HL-60/S4 (cell line): ENCODE data around the gene ADAMTS18.

ENCODE experiments used
- in situ Hi-C: fragments of 300-500 bp; cut with MboI; formaldehyde crosslinking; loops from 2 replicates; pipeline ENCODE4 v1.14.3; 2022; ENCODE audit warnings: low sequenced_read_pairs

Gene ADAMTS18

DNA sequence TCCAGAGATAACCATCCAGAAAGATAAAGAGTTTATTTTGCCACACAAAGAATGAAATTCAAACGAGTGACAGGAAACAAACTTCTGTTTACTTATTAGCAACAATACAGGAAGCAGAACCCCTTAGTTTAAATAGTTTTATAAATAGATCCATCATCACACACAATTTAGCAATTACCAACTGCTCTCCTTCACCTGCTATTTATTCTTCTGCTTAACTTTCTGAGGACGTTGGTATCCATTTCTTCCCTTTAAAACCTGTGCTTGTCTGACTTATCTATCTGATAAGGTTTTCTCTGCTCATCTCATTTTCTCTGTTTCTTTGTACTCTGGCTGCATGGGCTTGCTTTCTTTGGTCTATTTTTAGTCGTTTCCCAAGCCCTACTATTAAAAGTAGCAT is 4.3 kb upstream of the ADAMTS18 start:
- in situ Hi-C loops = no loop called here

DNA sequence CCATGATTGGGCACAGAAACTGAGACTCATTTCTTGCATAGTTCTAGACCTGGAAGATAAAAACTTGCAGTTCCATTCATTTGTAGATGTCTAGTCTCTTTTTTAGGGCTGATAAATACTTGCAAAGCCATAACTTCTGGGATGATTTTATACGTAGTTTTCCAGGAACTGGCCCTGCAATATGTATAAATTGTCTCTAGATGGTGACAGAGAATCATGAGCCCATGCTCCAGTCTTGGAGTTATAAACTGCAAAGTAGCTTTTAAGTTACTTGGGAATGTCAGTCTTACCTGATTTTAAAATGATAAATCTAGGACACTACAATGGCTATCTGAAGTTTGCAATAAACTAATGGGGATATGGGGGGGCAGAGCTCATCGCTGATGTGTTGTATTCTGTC is 3.0 kb upstream of the ADAMTS18 start:
- in situ Hi-C loops = no loop called here

DNA sequence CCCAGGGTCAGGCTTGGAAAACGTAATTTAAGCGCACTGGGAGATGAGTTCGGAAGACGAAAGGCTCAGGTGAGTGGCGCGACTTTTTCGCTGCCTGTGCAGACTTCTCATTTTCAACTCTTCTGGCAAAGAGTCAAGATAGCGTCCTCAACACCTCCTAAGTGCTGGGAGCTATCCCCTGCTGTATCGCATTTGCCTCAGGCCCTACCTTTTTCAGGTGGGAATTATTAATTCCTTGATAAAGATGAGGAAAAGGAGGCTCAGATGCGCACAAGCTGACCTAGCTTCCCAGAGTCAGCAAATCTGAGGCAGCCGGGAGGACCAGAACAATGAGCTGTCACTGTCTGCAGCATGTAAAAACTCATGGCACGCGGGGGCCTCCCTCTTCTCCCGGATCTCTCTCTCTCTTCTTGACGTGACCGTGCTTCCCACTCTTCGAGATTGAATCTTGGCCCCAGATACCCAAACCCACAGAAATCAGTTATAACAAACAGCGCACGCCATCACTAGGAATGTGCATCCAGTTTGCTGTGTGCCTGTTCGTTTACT is 512 bp upstream of the ADAMTS18 start:
- in situ Hi-C loops = no loop called here

DNA sequence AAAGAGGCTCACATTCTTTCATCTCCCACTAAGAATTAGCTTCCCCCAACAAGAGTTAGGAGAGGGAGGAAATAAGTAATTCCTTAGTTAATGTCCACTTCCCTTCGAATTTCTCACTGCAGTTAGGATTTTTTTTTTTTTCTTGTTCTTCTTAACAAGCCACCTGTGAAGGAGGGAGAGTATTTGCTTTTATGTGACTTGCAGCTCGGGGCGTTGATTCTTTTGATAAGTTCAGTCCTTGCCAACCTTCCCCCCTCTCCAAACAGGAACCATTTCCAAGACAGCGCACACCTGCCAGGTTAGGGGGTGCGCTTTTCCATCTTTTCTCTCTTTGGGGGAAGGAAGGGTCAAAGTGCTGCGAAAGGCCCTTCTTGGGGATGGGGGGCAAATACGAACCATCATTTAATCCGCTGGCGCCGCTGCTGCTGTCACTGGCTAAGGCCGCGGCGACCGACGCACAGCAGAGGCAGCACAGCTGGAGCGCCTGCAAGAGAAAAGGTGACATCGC is 758 bp downstream of the ADAMTS18 start:
- in situ Hi-C loops = no loop called here

DNA sequence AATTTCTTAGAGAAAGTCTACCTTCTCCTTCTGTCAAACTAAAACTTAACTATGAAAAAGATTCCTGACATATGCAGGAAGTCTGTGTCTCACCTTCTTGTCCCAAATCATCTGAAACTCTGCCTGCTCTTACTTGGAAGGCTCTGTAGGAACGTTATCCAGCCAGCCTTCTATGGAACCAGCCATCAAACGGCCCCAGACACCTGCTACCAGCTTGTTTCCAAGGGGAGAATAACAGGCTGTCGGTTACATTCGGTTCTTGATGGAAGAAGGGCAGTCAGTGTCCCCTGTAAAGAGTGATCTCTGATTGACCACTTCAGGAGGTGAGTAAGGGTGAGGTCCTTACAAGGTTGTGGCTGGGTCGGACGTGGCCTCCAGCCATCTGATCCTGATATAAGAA is 1.7 kb downstream of the ADAMTS18 start:
- in situ Hi-C loops = no loop called here

DNA sequence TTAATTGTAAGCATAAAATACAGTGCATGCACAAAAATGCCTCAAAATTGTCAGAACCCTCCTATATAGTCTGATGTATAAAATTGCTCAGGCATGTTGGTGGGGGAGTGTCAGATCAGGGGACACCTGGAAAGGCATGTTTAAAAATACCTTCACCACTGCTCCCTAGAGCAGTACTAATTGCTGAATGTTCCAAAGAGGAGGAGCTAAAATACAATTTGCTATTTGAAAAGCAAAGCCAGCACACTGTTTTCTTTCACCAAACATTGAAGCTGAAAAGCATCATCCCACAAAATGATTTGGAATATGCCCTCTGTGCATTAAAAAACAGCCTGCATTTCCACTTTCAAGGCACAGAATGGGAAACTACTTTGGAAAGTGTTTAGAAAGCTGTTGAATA is 2.6 kb downstream of the ADAMTS18 start:
- in situ Hi-C loops = no loop called here

DNA sequence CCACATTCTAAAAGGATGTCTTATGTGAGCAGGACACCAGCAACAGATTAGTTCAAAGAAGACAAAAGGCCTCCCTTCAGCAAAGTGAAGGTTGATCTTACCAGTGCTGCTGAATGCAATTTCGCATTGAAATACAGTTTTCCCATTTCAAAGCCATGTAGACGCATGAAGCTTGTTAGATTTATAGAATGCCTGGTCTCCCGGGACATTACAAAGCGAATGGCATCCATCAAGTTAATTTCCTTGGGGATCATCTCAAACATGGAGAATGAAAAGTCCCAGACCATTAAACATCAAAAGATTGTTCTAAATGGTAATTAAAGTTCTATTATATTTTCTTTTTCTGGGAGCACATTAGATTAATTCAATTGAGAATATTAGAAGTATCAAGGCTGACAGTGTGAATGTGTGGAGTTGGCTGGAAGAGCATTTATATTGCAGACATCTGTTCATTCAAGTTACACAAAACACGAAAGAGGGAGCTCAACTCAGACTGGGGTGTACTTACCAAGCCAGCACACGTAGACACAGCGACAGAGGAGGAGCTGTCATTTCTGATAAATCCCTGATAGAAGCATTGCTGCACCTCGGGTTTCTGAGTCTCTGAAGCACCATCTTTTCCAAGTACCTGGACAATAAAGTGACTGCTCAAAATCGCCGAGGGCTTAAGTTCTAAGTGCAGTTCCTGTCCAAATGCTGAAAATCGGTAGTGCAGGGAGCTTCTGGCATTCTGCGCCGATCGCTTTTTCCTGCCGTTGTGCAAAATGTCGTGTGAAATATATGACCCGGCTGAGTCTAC is 3.8 kb downstream of the ADAMTS18 start:
- in situ Hi-C loops = no loop called here

DNA sequence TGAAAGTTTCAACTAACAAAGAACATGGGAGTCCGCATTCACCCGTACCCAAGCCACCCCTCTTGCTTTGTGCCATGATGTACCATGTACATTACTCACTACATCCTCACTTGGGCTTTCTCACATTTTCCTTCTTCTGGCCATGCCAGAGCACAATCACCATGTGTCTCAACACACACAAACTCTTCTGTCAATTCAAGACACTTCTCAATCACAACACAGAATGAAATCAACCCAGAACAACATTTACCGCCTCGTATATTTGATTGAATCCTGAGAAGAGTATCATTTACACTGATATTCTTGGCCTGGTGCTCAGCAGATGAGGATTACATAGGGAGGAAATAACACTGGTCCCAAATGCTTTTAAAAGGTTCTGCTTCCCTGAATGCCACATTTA is 4.5 kb downstream of the ADAMTS18 start:
- in situ Hi-C loops = no loop called here

DNA sequence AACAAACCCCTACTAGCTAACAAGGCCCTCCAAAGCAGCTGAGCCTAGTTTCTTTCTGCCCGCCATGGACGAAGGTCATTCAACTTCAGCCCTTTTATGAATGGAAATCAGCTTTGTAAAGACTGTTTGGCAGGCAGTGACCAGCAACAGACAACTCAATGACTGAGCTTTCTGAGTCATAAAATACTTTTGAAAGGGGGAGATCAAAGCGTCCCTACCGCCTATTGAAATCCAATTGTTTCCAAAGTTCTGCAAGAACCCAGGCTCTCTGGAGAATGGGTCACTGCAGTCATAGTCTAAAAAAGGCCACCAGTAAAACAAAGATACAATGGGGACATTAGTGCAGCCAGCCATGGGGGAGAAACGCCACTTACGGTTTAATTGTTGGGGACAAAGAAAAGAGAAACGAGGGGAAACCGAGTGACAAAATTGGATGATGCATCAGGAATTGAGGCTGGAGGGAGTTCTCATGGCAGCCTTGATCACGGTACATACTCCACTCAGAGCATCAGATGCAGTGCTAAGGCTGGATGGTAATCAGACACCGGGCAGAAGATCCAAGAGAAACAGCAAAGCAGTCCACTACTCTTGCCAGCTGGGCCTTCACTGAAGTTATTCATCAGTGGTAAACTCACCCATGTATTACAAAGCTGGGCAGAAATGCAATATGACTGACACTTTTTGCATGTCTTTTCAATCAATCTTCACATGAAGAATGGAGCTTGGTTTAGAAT is 9.8 kb downstream of the ADAMTS18 start:
- in situ Hi-C loops = no loop called here

DNA sequence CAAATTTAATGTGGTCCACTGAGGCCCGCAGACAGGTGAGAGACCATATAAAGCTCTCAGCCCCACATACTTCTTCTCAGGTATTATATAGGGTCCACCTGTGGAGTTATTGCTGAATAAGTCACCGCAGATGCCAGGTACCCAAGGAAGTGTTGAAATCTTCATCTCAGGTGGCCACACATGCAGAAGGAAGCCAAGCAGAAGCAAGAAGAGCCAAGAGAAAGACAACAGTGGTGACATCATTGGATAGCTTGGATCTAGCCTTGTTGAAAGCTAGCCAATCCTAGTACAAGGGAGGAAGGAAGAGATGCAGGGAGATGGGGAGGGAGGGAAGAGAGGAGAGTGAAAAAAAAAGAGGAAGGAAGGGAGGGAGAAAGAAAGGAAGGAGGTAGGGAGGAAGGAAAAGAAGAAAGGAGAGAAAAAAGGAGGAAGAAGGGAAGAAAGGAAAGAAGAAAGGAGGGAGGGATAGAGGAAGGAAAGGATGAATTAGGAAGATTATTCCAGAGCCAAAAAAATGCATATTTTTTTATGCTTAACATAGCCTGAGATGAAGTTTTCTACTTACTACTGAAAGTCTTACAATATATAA is 12.5 kb downstream of the ADAMTS18 start:
- in situ Hi-C loops = no loop called here

DNA sequence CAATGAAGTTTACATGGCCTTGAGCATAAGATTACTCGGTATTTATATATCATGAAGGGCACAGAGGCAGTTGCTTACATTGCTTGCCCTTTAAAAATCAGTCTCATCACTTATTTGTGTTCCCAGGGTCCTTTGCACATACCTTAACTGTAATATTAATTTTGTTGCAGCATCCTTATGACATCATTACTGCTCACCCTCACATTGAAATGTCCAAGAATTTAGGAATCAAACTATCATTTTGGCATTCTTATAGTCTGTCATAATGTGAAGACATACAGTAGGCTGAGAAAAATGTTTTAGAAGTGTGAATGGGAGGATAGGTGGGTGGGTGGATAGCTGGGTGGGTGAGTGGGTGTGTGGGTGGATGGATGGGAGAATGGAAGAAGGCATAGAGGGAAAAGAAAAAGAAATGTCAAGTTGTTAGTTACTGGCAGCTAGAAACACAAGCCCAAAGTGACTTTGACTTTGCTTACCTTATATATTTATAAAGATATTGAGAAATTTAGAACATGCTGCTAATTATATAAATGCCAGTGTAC is 17.8 kb downstream of the ADAMTS18 start:
- in situ Hi-C loops = no loop called here

DNA sequence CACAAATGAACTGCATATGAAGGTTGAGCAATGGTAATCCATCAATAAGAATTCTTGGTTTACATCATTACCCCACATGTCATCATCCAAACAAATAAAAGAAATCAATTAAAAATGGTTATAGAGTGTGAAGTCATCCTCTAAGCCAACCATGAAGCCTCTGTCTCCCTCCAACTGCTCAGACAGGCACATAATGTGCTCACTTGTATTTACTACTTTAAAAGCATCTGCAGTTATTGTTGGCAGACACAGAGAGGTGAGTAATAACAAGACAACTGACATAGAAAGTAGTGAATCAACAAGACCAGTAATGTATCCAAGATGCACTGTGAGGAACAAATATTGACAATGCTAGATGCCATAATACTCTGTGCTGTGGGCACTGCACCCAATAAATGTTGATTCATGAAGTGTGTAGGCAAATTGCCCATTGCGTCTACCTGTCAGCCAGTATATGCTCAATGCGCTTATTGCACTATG is 20.0 kb downstream of the ADAMTS18 start:
- in situ Hi-C loops = no loop called here

DNA sequence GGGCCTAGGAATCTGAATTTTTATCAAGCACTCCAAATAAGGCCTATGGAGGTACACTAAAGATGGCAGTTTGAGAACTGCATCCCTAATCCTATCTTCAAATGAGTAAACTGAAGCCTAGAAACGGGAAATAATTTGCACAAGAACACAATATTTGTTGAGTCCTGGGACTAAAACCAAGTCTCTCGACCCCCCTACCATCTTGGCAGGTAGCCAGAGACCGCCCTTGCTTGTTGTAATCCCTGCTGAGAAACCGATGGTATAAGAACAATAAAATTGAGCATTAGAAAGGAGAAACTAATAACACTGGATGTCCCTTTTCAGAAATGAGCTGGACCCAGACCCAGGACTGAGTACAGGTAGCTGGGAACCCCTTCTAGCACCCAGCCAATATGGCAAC is 24.4 kb downstream of the ADAMTS18 start:
- in situ Hi-C loops = no loop called here

DNA sequence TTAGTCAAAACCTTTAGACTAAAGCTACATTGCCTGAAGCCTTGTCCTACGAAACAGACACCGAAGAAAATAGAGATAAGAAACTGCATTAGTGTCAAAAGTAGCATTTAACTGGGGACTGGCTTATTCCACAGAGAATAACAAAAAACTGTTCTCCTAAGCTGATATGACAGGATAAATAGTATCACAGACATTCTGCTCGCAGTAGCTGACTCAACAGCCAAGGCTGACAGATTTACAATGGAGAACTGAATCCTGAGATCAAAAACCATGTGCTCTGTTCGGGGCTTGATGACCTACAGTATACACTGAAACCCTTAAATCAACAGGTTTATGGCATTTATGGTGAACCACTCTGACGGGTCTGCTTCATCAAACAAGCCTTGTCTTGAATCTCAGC is 25.5 kb downstream of the ADAMTS18 start:
- in situ Hi-C loops = no loop called here

DNA sequence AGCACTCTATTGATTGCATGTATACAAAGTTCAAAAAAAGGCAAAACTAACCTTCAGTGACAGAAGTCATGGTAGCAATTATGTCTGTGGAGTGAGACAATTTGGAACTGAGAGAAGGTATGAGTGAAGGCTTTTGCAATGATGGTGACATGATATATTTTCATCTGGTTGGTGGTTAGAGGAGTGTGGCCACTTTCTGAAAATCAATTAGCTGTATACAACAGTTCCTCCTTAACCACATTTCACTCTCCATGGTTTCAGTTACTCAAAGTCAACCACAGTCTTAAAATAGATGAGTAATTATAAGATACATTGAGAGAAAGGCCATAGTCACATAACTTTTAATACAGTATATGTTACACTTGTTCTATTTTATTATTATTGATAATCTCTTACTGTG is 26.2 kb downstream of the ADAMTS18 start:
- in situ Hi-C loops = no loop called here

DNA sequence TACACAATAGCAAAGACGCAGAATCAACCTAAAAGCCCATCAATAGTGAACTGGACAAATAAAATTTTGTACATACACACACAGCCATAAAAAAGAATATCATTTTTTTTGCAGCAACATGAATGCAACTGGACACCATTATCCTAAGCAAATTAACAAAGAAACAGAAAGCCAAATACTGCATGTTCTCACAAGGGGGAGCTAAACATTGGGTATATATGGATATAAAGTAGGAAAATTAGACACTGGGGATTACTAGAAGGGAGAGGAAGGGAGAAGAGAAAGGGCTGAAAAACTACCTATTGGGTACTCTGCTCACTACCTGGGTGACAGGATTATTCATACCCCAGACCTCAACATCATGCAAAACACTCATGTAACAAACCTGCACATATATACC is 28.2 kb downstream of the ADAMTS18 start:
- in situ Hi-C loops = no loop called here

DNA sequence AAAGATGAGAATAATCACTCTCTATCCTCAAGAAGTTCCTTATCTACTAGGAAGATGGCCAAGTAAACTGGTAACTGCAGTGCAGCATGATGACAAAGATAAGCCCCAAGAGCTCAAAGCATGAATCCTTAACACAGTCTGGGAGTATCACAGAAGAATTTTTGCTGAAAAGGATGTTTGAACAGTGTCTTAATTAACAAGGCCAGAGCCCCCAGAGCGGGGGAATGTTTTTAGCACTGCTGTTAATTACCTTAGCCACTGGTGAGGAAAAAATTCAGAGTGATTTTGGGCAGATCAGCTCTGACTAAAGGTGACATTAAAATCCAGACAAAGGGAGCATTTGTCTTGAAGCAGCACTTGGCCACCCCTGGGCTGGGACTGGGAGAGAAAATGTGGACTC is 30.1 kb downstream of the ADAMTS18 start:
- in situ Hi-C loops = no loop called here

DNA sequence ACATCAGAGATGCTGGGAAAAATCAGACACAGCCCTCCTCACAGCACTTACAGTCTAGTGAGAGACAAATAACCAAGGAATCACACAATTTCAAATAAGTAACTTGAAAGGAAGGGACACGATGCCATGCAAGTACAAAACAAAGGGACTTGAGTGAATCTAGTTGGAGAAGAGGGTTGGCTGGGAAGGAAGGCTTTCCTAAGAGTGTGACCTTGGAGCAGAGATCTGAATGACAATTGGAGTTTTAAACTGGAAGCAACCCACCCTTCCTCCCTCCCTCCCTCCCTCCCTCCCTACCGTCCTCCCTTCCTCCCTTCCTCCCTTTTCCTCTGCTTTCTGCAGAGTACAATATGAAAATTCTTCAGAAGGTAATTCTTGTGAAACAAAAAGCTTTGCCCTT is 31.1 kb downstream of the ADAMTS18 start:
- in situ Hi-C loops = no loop called here

DNA sequence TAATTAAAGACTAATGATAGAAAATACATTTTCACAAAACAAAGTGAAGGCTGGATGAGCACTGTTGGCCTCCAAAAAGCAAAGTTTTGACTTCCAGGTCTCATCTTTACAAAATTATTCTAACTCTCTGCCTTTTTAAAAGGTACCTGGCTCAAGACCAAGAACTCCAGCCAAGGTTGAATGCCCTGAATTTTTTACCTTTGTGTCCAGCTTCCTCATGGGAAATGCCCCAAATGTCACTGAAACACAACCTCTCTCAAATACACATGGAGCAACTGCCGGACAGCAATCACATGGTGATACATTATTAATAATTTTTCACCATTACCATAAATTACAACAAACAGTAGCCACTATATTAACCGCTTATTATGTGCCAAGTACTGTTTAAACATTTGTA is 32.2 kb downstream of the ADAMTS18 start:
- in situ Hi-C loops = no loop called here

DNA sequence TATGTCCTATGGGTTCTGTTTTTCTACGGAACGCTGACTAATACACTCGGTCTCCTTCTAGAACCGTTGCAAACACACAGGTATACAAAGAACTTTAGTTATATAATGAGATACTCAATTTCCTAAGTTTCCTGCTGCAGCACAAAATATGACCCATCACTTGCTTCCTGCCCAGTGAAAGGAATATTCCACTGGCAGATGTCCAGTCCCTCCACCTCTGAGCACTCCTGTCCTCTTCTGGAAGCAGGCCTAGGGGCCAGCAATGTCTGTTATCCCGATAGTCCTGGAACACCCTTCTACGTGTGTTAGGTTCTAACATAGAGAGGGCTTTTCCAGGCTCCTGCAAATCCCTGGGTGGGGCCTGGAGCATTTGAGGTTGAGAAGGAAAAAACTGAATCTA is 32.7 kb downstream of the ADAMTS18 start:
- in situ Hi-C loops = no loop called here

DNA sequence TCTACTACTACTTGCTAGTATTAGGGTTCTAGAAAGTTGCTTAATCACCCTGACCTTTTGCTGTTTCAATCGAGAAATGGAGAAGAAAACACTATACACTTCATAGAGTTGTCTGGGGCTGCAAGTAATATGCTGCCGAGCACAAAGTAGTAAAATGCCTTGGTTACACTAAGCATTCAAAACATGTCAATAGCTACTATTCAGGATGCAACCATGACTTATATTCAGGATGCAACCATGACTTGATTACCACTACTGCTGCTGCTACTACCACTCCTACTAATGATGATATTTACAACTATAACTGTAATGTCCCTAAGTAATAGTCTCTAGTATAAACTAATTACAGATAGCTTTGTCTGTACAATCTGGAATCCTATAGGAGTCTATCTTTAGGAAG is 35.3 kb downstream of the ADAMTS18 start:
- in situ Hi-C loops = no loop called here
